PFSK-1 (cell line): ENCODE results near the gene PLXNC1.

Source experiments
- SIN3A ChIP-seq: IDR thresholded peaks from 2 replicates; pipeline ENCODE4 v1.6.1; 2012; ENCODE audit warnings: mild to moderate bottlenecking, low read length, moderate library complexity, borderline replicate concordance; ENCODE audit not compliant: insufficient read depth
- TAF1 ChIP-seq: IDR thresholded peaks from 2 replicates; pipeline ENCODE4 v1.6.1; 2012; ENCODE audit warnings: low read length, control low read depth, borderline replicate concordance; ENCODE audit not compliant: insufficient read depth

- TF ChIP-seq TAF1 = no peak
- no peak for TF ChIP-seq SIN3A
These were observed 119.1 kb downstream of the PLXNC1 start for GRCh38 chr12:94267537-94267872.
